Measurements from ENCODE around the gene CYP3A4.

DNA sequence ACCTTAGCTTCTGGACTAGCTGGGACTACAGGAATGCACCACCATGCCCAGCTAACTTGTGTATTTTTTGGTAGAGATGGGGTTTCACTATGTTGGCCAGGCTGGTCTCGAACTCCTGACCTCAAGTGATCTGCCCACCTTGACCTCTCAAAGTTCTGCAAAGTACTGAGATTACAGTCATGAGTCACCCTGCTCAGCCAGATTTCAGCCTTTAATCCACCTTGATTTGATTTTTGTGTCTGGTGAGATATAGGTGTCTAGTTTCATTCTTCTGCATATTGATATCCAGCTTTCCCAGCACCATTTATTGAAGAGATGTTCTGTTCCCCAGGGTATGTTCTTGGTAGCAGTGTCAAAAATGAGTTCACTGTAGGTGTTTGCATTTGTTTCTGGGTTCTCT is 28.9 kb downstream of the CYP3A4 start:
- TF ChIP-seq, protein P1, sequence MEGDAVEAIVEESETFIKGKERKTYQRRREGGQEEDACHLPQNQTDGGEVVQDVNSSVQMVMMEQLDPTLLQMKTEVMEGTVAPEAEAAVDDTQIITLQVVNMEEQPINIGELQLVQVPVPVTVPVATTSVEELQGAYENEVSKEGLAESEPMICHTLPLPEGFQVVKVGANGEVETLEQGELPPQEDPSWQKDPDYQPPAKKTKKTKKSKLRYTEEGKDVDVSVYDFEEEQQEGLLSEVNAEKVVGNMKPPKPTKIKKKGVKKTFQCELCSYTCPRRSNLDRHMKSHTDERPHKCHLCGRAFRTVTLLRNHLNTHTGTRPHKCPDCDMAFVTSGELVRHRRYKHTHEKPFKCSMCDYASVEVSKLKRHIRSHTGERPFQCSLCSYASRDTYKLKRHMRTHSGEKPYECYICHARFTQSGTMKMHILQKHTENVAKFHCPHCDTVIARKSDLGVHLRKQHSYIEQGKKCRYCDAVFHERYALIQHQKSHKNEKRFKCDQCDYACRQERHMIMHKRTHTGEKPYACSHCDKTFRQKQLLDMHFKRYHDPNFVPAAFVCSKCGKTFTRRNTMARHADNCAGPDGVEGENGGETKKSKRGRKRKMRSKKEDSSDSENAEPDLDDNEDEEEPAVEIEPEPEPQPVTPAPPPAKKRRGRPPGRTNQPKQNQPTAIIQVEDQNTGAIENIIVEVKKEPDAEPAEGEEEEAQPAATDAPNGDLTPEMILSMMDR (IDR thresholded peaks at IDR 0.05): no peak
- TF ChIP-seq POLR2A (IDR thresholded peaks at IDR 0.05): no peak
- TF ChIP-seq EP300 (IDR thresholded peaks at IDR 0.05): no peak

All from tibial nerve (tissue), 4 donors.